ENCODE data around the gene HECTD4.
"Not testable (repeated sequence)": the region's sequence is repeated elsewhere in the genome, so short reads cannot be mapped to it uniquely, and the experiment has no call there.

Gene HECTD4

GRCh38 chr12:112422531-112422930 lies 40.3 kb upstream of the HECTD4 start:
- no peak for TF ChIP-seq CTCF (IDR thresholded peaks at IDR 0.05; ENCODE audit: low read depth, low read length)
- no peak overlapping the region for H3K4me3 ChIP-seq (replicated peaks in 1 of 2; ENCODE audit: low read depth in 2 of 2, low read length in 2 of 2)
- peak; percentile 29 to 49 for DNase-seq (ENCODE audit: low read depth in 2 of 2)

- no peak overlapping the region for H3K4me3 ChIP-seq (replicated peaks in 1 of 2; ENCODE audit: low read depth in 2 of 2, low read length in 2 of 2)
- no peak for TF ChIP-seq CTCF (IDR thresholded peaks at IDR 0.05; ENCODE audit: low read depth, low read length)
- DNase-seq (ENCODE audit: low read depth in 2 of 2): no peak
These were observed 39.1 kb upstream of the HECTD4 start for GRCh38 chr12:112421363-112421762.

- H3K4me3 ChIP-seq (replicated peaks in 1 of 2; ENCODE audit: low read depth in 2 of 2, low read length in 2 of 2): no peak overlapping the region
- no peak for DNase-seq (ENCODE audit: low read depth in 2 of 2)
- TF ChIP-seq CTCF (IDR thresholded peaks at IDR 0.05; ENCODE audit: low read depth, low read length): no peak
These were observed 38.5 kb upstream of the HECTD4 start for GRCh38 chr12:112420740-112421139.

GRCh38 chr12:112419297-112420133 lies 37.3 kb upstream of the HECTD4 start:
- peak; percentile 87 to 91 for DNase-seq (ENCODE audit: low read depth in 2 of 2)
- H3K4me3 ChIP-seq (replicated peaks in 1 of 2; ENCODE audit: low read depth in 2 of 2, low read length in 2 of 2): peak overlapping the region; percentile 81 to 95

GRCh38 chr12:112418608-112419296 lies 36.5 kb upstream of the HECTD4 start, which contains the start of gene PTPN11:
PTPN11 (plus strand) TSS chr12:112418947; CDS start chr12:112419112, 165 bp downstream.
- peak within 1 kb of the TSS; percentile 81 to 95 for H3K4me3 ChIP-seq (replicated peaks in 1 of 2; ENCODE audit: low read depth in 2 of 2, low read length in 2 of 2)
- TF ChIP-seq CTCF (IDR thresholded peaks at IDR 0.05; ENCODE audit: low read depth, low read length): no peak
- peak; percentile 81 to 86 for DNase-seq (ENCODE audit: low read depth in 2 of 2)

More at GRCh38 chr12:112419297-112420133, 37.3 kb upstream of the HECTD4 start:
- no peak for TF ChIP-seq CTCF (IDR thresholded peaks at IDR 0.05; ENCODE audit: low read depth, low read length)

GRCh38 chr12:112418273-112418607 lies 36.0 kb upstream of the HECTD4 start:
- TF ChIP-seq CTCF (IDR thresholded peaks at IDR 0.05; ENCODE audit: low read depth, low read length): no peak
- peak overlapping the region; percentile 81 to 95 for H3K4me3 ChIP-seq (replicated peaks in 1 of 2; ENCODE audit: low read depth in 2 of 2, low read length in 2 of 2)
- no peak for DNase-seq (ENCODE audit: low read depth in 2 of 2)

GRCh38 chr12:112415457-112415856 lies 33.2 kb upstream of the HECTD4 start:
- DNase-seq (ENCODE audit: low read depth in 2 of 2); H3K4me3 ChIP-seq (replicated peaks in 1 of 2; ENCODE audit: low read depth in 2 of 2, low read length in 2 of 2): not testable (repeated sequence)
